SK-N-SH (cell line): ENCODE data around the gene REXO1. TPM values are rescaled to one million over a fixed set of nuclear protein-coding genes. Genes with fewer than 3 reads are reported as not detected.

Experiments
- CTCF ChIA-PET: fragments of 300-600, 350-600 bp; formaldehyde crosslinking; extraction: SDS; loops from one replicate; lab custom pipeline; 2021; lab: Yijun Ruan, JAX
- POLR2A ChIA-PET: fragments of 350-600 bp; sonication (Branson Sonifier 250); formaldehyde crosslinking; extraction: SDS; loops from one replicate; lab custom pipeline; 2020; ENCODE audit warnings: antibody characterized with exemption, inconsistent platforms; lab: Yijun Ruan, JAX
- DNase-seq: peaks from one replicate; pipeline ENCODE4 v3.0.0; 2012
- H2AFZ ChIP-seq: fragments of 200-600 bp; sonication (generic); 2 replicates; pipeline ENCODE4 v1.8.1; 2016; ENCODE audit warnings: antibody characterized with exemption, mild to moderate bottlenecking, low read depth
- H3F3A ChIP-seq: fragments of 200-600 bp; sonication (generic); replicated peaks from 2 replicates; pipeline ENCODE3; 2016; ENCODE audit warnings: antibody characterized with exemption, mild to moderate bottlenecking; ENCODE audit not compliant: insufficient read depth
- H3K27ac ChIP-seq, 2 experiments: fragments of 200-500 bp in 1 of 2; fragments of 200-600 bp in 1 of 2; sonication (Bioruptor generic) in 1 of 2; sonication (generic), shearing (Covaris generic) in 1 of 2; 2 replicates each; pipeline versions ENCODE4 v1.5.1 to v1.6.1; 2014 to 2016; ENCODE audit warnings: low read depth in 2 of 2, inconsistent platforms in 1 of 2, low read length in 1 of 2, mild to moderate bottlenecking in 1 of 2, mixed read lengths in 1 of 2
- H3K27me3 ChIP-seq: fragments of 200-600 bp; sonication (generic), shearing (Covaris generic); 2 replicates; pipeline ENCODE4 v1.6.1; 2016; ENCODE audit warnings: mixed run types; ENCODE audit not compliant: insufficient read depth
- H3K36me3 ChIP-seq, 2 experiments: fragments of 200-500 bp in 1 of 2; fragments of 200-600 bp in 1 of 2; sonication (Bioruptor generic) in 1 of 2; sonication (generic) in 1 of 2; replicated peaks in 1 of 2; 2 replicates each; pipeline versions ENCODE3 to v1.5.1; 2014 to 2016; ENCODE audit warnings: low read length in 1 of 2, mild to moderate bottlenecking in 1 of 2; ENCODE audit not compliant: insufficient read depth in 2 of 2, control insufficient read depth in 1 of 2
- H3K4me1 ChIP-seq, 2 experiments: fragments of 200-500 bp in 1 of 2; fragments of 200-600 bp in 1 of 2; sonication (Bioruptor generic) in 1 of 2; sonication (generic), shearing (Covaris generic) in 1 of 2; 2 replicates each; pipeline versions ENCODE4 v1.5.1 to v1.6.1; 2014 to 2016; ENCODE audit warnings: low read depth in 1 of 2, low read length in 1 of 2, mixed run types in 1 of 2; ENCODE audit not compliant: insufficient read depth in 2 of 2, control insufficient read depth in 1 of 2
- H3K4me2 ChIP-seq: fragments of 200-600 bp; sonication (generic), shearing (Covaris generic); 2 replicates; pipeline ENCODE4 v1.6.1; 2017; ENCODE audit warnings: mixed run types
- H3K4me3 ChIP-seq, 2 experiments: fragments of 200-500 bp in 1 of 2; fragments of 200-600 bp in 1 of 2; sonication (Bioruptor generic) in 1 of 2; sonication (generic), shearing (Covaris generic) in 1 of 2; 2 replicates each; pipeline versions ENCODE4 v1.5.1 to v1.8.1; 2014 to 2016; ENCODE audit warnings: low read depth in 2 of 2, inconsistent platforms in 1 of 2, low read length in 1 of 2, mild to moderate bottlenecking in 1 of 2, mixed read lengths in 1 of 2, moderate library complexity in 1 of 2
- H3K79me2 ChIP-seq: fragments of 200-600 bp; sonication (generic); 2 replicates; pipeline ENCODE4 v1.8.1; 2017; ENCODE audit warnings: mild to moderate bottlenecking; ENCODE audit not compliant: insufficient read depth
- H3K9ac ChIP-seq: fragments of 200-600 bp; sonication (generic); 2 replicates; pipeline ENCODE4 v1.6.1; 2017; ENCODE audit warnings: mixed run types
- H3K9me2 ChIP-seq: fragments of 200-600 bp; sonication (generic); 2 replicates; pipeline ENCODE4 v1.6.1; 2017; ENCODE audit warnings: mixed run types
- H3K9me3 ChIP-seq: fragments of 200-600 bp; sonication (generic); 2 replicates; pipeline ENCODE4 v1.6.1; 2017; ENCODE audit warnings: mixed run types, mild to moderate bottlenecking, moderate library complexity
- H4K20me1 ChIP-seq: fragments of 200-600 bp; sonication (generic); 2 replicates; pipeline ENCODE4 v1.6.1; 2017; ENCODE audit warnings: mild to moderate bottlenecking, mixed run types; ENCODE audit not compliant: insufficient read depth
- EZH2phosphoT487 ChIP-seq: fragments of 200-600 bp; sonication (generic); IDR thresholded peaks from 2 replicates; pipeline ENCODE4 v1.6.1; 2017; ENCODE audit warnings: low read depth, mixed run types, mild to moderate bottlenecking, antibody characterized with exemption, moderate library complexity, borderline replicate concordance
- GATA2 ChIP-seq: sonication (generic); formaldehyde crosslinking; IDR thresholded peaks from 2 replicates; pipeline ENCODE4 v1.5.0; 2020; ENCODE audit warnings: mild to moderate bottlenecking, missing genetic modification reagents
- MAX ChIP-seq: IDR thresholded peaks from 2 replicates; pipeline ENCODE4 v1.4.0; 2012; ENCODE audit warnings: low read depth
- POLR2AphosphoS5 ChIP-seq: IDR thresholded peaks from 2 replicates; pipeline ENCODE4 v1.6.1; 2012; ENCODE audit warnings: low read depth, low read length
- RAD21 ChIP-seq: IDR thresholded peaks from 2 replicates; pipeline ENCODE4 v1.6.1; 2012; ENCODE audit warnings: mild to moderate bottlenecking, low read length
- TCF12 ChIP-seq: IDR thresholded peaks from 2 replicates; pipeline ENCODE4 v1.4.0; 2012
- WGBS: methylation state at CpG from one replicate; pipeline ENCODE4 v1.1.6; 2017; ENCODE audit warnings: low lambda C conversion rate; 5-methylcytosine and 5-hydroxymethylcytosine counted together
- polyA plus RNA-seq, 3 experiments: library from polyadenylated mRNA; depleted of rRNA; stranded (reverse); fragments of >200 nt; gene quantifications; 2 replicates each; pipeline ENCODE4 v1.2.3, GENCODE V29; 2012
- TF ChIP-seq, protein P1 (sequence below): fragments of 150-350 bp; IDR thresholded peaks from 2 replicates; pipeline ENCODE4 v1.6.1; 2017; ENCODE audit warnings: antibody characterized with exemption, low read length, low read depth, borderline replicate concordance
- TF ChIP-seq, protein P2 (sequence below): fragments of 200-600 bp; sonication (generic); IDR thresholded peaks from 2 replicates; pipeline ENCODE4 v1.6.1; 2017; ENCODE audit warnings: antibody characterized with exemption, mild to moderate bottlenecking, moderate library complexity
- TF ChIP-seq, protein P3 (sequence below): IDR thresholded peaks from 2 replicates; pipeline ENCODE4 v1.6.1; 2012; ENCODE audit warnings: mild to moderate bottlenecking, low read depth, low read length, moderate library complexity

The REXO1 gene
- polyA plus RNA-seq, 1 of the 3 experiments (the other 2 are of a cell fraction), result 18.8 TPM

DNA sequence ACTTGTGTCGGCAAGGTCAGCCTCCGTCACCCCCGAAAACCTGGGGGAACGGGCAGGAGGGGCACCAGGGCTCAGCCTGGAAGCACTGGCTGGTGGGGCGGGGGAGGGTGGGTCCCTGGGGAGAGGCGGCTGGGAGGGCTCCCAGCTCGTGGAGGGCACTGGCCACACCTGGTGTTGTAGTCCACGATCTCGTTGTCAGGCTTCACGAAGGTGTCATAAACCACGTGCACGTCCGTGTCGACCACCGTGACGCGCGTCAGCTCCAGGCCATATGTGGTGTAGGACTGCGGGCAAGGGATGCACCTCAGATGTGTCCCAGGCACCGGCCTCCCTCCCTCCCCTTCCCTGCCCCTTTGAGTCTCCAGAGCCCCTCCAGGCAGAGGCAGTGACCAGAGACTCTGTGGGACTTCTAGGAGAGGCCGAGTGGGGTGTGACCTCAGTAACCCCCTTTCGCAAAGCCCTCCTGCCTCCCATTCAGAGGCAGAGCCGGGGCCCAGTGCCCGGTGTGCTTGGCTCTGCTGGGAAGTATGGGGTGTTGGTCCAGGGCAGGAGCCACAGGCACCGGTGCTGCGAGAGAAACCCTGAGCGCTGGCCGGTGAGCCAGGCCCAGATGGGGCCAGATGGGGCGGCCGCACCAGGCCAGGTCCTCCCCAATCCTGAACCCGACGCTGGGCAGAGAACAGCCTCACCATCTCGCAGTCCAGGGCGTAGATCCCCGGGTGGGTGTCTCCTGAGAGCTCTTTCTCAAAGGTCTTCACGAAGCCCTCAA, 31.6 kb downstream of the REXO1 start:
- Histone ChIP-seq H3K79me2 (no peaks in the 10 kb centered on the region), H3F3A (peaks cover 4% of the 10 kb centered on the region), H2AFZ (no peak overlapping the region), H3K4me3 (no peak overlapping the region), H3K4me1 (peaks cover 0 to 10% of the 10 kb centered on the region in 2 experiments; a peak in 1 of 4 replicates), H3K4me2 (no peak overlapping the region), H3K27me3 (no peaks in the 10 kb centered on the region), H3K27ac (no peak overlapping the region), H3K9me3 (no peaks in the 10 kb centered on the region), H3K9ac (no peak overlapping the region), H3K9me2 (no peaks in the 10 kb centered on the region), H3K36me3 (peaks cover 3 to 47% of the 10 kb centered on the region in 2 experiments)
- 93% methylated on average over 17 of the region's 36 CpGs for WGBS
- DNase-seq, result no peak
- ChIA-PET CTCF (interaction anchor here (0.8 to 1.9 kb wide), 3 partner anchors 9 to 14 kb away, joined by 4 to 11 read pairs (median 6); no protein-coding TSS in a partner anchor), POLR2A (no interaction called here)
- TF ChIP-seq, protein P1, sequence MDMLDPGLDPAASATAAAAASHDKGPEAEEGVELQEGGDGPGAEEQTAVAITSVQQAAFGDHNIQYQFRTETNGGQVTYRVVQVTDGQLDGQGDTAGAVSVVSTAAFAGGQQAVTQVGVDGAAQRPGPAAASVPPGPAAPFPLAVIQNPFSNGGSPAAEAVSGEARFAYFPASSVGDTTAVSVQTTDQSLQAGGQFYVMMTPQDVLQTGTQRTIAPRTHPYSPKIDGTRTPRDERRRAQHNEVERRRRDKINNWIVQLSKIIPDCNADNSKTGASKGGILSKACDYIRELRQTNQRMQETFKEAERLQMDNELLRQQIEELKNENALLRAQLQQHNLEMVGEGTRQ, result no peak
- TF ChIP-seq GATA2 (CRISPR knock-in tag) (no peak), EZH2phosphoT487 (no peak), POLR2AphosphoS5 (no peak), TCF12 (no peak), RAD21 (no peak), MAX (no peak)
- TF ChIP-seq, protein P2, sequence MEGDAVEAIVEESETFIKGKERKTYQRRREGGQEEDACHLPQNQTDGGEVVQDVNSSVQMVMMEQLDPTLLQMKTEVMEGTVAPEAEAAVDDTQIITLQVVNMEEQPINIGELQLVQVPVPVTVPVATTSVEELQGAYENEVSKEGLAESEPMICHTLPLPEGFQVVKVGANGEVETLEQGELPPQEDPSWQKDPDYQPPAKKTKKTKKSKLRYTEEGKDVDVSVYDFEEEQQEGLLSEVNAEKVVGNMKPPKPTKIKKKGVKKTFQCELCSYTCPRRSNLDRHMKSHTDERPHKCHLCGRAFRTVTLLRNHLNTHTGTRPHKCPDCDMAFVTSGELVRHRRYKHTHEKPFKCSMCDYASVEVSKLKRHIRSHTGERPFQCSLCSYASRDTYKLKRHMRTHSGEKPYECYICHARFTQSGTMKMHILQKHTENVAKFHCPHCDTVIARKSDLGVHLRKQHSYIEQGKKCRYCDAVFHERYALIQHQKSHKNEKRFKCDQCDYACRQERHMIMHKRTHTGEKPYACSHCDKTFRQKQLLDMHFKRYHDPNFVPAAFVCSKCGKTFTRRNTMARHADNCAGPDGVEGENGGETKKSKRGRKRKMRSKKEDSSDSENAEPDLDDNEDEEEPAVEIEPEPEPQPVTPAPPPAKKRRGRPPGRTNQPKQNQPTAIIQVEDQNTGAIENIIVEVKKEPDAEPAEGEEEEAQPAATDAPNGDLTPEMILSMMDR, result no peak
- TF ChIP-seq, protein P3, sequence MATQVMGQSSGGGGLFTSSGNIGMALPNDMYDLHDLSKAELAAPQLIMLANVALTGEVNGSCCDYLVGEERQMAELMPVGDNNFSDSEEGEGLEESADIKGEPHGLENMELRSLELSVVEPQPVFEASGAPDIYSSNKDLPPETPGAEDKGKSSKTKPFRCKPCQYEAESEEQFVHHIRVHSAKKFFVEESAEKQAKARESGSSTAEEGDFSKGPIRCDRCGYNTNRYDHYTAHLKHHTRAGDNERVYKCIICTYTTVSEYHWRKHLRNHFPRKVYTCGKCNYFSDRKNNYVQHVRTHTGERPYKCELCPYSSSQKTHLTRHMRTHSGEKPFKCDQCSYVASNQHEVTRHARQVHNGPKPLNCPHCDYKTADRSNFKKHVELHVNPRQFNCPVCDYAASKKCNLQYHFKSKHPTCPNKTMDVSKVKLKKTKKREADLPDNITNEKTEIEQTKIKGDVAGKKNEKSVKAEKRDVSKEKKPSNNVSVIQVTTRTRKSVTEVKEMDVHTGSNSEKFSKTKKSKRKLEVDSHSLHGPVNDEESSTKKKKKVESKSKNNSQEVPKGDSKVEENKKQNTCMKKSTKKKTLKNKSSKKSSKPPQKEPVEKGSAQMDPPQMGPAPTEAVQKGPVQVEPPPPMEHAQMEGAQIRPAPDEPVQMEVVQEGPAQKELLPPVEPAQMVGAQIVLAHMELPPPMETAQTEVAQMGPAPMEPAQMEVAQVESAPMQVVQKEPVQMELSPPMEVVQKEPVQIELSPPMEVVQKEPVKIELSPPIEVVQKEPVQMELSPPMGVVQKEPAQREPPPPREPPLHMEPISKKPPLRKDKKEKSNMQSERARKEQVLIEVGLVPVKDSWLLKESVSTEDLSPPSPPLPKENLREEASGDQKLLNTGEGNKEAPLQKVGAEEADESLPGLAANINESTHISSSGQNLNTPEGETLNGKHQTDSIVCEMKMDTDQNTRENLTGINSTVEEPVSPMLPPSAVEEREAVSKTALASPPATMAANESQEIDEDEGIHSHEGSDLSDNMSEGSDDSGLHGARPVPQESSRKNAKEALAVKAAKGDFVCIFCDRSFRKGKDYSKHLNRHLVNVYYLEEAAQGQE, result no peak
- TF ChIP-seq, all 33 proteins: peak for 0
- H4K20me1 ChIP-seq, result no peaks in the 10 kb centered on the region
